Spleen (tissue), 11 donors: ENCODE measurements around the gene USP24. TPM values are rescaled to one million over a fixed set of nuclear protein-coding genes. Genes with fewer than 3 reads are reported as not detected.
A peak's percentile ranks its signal among the peaks of the same experiment; 100 is the strongest.

ENCODE experiments used
- DNase-seq: peaks from one replicate; pipeline ENCODE4 v3.0.0-alpha.2; 2020
- H3K27ac ChIP-seq, 8 donors: fragments of 200-600 bp; sonication (generic) in 7 of 8; 1 replicate in 4 of 8; 2 replicates in 4 of 8; pipeline versions ENCODE4 v1.5.0 to v1.8.0; 2016 to 2021; ENCODE audit warnings: inconsistent platforms in 4 of 8, mild to moderate bottlenecking in 4 of 8, moderate library complexity in 1 of 8
- H3K27me3 ChIP-seq, 7 donors: fragments of 200-600 bp; sonication (generic) in 6 of 7; replicated peaks in 1 of 7; 1 replicate in 4 of 7; 2 replicates in 3 of 7; pipeline versions ENCODE4 v1.5.0 to v1.8.0; 2016 to 2021; ENCODE audit warnings: inconsistent platforms in 3 of 7, mild to moderate bottlenecking in 1 of 7
- H3K36me3 ChIP-seq, 6 donors: fragments of 200-600 bp; sonication (generic) in 5 of 6; 1 replicate in 4 of 6; 2 replicates in 2 of 6; pipeline versions ENCODE4 v1.5.0 to v1.8.0; 2016 to 2021; ENCODE audit warnings: inconsistent platforms in 2 of 6
- H3K4me1 ChIP-seq, 6 donors: fragments of 200-600 bp; sonication (generic) in 5 of 6; 1 replicate in 3 of 6; 2 replicates in 3 of 6; pipeline versions ENCODE4 v1.5.0 to v1.8.0; 2016 to 2021; ENCODE audit warnings: inconsistent platforms in 3 of 6
- H3K4me3 ChIP-seq, 8 donors: fragments of 200-600 bp; sonication (generic) in 7 of 8; 1 replicate in 4 of 8; 2 replicates in 4 of 8; pipeline versions ENCODE4 v1.5.0 to v1.8.0; 2016 to 2021; ENCODE audit warnings: inconsistent platforms in 4 of 8, mild to moderate bottlenecking in 4 of 8, moderate library complexity in 2 of 8
- H3K9me3 ChIP-seq, 8 donors: fragments of 200-600 bp; sonication (generic) in 7 of 8; 1 replicate in 4 of 8; 2 replicates in 4 of 8; pipeline versions ENCODE4 v1.5.0 to v1.8.0; 2016 to 2021; ENCODE audit warnings: inconsistent platforms in 4 of 8
- POLR2A ChIP-seq, 3 donors: fragments of 450-650 bp; IDR thresholded peaks; one replicate each; pipeline ENCODE4 v1.5.1; 2017; ENCODE audit warnings: antibody characterized with exemption in 3 of 3, mild to moderate bottlenecking in 1 of 3
- POLR2AphosphoS5 ChIP-seq, 3 donors: sonication (generic); formaldehyde crosslinking; IDR thresholded peaks; one replicate each; pipeline ENCODE4 v1.5.1; 2017; ENCODE audit warnings: antibody characterized with exemption in 3 of 3
- WGBS, 5 donors: extraction: QIAGEN DNeasy Blood & Tissue Kit in 3 of 5; methylation state at CpG; one replicate each; pipeline versions ENCODE4 v1.1.5 to v1.1.7; 2013 to 2018; 5-methylcytosine and 5-hydroxymethylcytosine counted together
- intact Hi-C: fragments of 100-400 bp; cut with DNase I; formaldehyde crosslinking; loops from one replicate; pipeline ENCODE4 v1.15.0; 2023; ENCODE audit warnings: low total_unique reads
- polyA plus RNA-seq, 3 donors: library from polyadenylated mRNA; stranded (reverse); fragments of 200-250 nt; gene quantifications; one replicate each; pipeline ENCODE4 v1.2.1, GENCODE V29; 2013
- total RNA-seq, 7 donors: library from RNA; depleted of rRNA in 3 of 7; stranded (reverse); fragments of >200 nt in 3 of 7; fragmentation: NEBNext Ultra II Directional in 4 of 7; extraction: Animal tissue kit (Norgen Biotek cat#: 25700) in 4 of 7; gene quantifications; one replicate each; pipeline versions ENCODE4 v1.1.0 to v1.2.1, GENCODE V29; 2016 to 2021
- TF ChIP-seq, protein P1 (sequence below), 11 experiments: fragments of 200-600 bp in 7 of 11; fragments of 450-650 bp in 4 of 11; sonication (generic) in 4 of 11; IDR thresholded peaks in 8 of 11; conservative IDR thresholded peaks in 3 of 11; 1 replicate in 7 of 11; 2 replicates in 4 of 11; pipeline versions ENCODE4 v1.4.0 to v1.8.0; 2016 to 2021; ENCODE audit warnings: antibody characterized with exemption in 11 of 11, inconsistent platforms in 4 of 11, mild to moderate bottlenecking in 1 of 11
- donor health status: healthy with polysubstance abuse.
- donor health status: DM: no; HTN: no; CAD: no; lungs with moderate emphysema.
- donor health status: DM: no; HTN: no; CAD: no.
- donor health status: Bipolar disorder and iron deficiency.
- donor health status: healthy.
- donor health status: DM: no; HTN: no; CAD: no.
- donor health status: DM: yes; HTN: yes; CAD: no.

The USP24 gene
- total and polyA plus RNA-seq, 10 donors: 11.6 to 94.5 (median 70.1) TPM

DNA sequence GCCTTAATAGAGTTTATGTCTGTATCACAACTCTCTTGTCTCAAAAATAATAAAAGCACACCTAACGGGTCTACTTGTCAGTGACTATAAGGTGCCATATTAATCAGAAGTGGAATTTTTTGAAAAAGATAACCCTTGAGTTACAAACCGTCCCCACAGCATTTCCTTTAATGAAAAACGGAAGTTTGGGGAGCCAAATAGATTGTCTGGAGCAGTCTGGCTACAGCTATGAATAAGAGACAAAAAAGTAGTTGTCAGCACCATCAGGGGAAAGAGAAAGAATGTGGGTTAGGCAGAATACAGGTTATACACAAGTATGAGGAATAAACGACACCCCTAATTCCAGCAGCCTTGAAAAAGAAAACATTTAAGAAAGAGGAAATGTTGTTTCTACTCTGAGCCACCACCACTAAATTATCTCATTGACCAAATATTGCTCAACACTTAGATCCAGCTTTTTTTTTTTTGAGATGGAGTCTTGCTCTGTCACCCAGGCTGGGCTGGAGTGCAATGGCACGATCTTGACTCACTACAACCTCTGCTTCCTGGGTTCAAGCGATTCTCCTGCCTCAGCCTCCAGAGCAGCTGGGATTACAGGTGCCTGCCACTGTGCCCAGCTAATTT, 29.4 kb upstream of the USP24 start:
- Histone ChIP-seq H3K27ac (peak overlapping the region in 5 of 8 donors; percentile 15 to 70 (median 26)), H3K36me3 (no peaks in the 10 kb centered on the region), H3K9me3 (no peaks in the 10 kb centered on the region), H3K4me1 (peaks cover 4 to 13% (median 9%) of the 10 kb centered on the region in 6 donors), H3K4me3 (no peak overlapping the region), H3K27me3 (no peaks in the 10 kb centered on the region)
- no peak for DNase-seq
- TF ChIP-seq POLR2A (IDR thresholded peaks at IDR 0.05) (no peak), POLR2AphosphoS5 (IDR thresholded peaks at IDR 0.05) (no peak)
- TF ChIP-seq, protein P1, sequence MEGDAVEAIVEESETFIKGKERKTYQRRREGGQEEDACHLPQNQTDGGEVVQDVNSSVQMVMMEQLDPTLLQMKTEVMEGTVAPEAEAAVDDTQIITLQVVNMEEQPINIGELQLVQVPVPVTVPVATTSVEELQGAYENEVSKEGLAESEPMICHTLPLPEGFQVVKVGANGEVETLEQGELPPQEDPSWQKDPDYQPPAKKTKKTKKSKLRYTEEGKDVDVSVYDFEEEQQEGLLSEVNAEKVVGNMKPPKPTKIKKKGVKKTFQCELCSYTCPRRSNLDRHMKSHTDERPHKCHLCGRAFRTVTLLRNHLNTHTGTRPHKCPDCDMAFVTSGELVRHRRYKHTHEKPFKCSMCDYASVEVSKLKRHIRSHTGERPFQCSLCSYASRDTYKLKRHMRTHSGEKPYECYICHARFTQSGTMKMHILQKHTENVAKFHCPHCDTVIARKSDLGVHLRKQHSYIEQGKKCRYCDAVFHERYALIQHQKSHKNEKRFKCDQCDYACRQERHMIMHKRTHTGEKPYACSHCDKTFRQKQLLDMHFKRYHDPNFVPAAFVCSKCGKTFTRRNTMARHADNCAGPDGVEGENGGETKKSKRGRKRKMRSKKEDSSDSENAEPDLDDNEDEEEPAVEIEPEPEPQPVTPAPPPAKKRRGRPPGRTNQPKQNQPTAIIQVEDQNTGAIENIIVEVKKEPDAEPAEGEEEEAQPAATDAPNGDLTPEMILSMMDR (IDR thresholded peaks at IDR 0.05 in 8 of 11, conservative IDR thresholded peaks at IDR 0.05 in 3 of 11): no peak
- intact Hi-C loops: no loop called here
- WGBS, 5 donors: 23 to 35% (median 28%) methylated on average over 6 of the region's 6 CpGs

DNA sequence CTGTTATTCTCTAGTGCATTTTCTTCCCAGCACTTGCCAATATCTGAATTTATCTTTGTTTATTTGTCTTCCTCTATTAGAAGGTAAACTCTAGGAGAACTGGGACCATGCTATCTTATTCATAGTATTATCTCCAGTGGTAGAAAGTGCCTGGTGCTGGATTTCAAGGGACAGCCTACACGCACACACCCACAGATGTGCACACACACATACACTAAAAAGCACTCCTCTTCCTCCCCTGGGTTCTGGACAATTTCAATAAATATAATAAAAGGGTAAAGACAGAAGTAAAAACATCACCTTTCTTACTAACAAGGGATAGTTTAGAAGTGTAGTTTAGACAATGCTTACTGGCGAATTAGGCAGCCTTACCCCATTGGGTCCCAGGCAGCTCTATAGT, 28.5 kb upstream of the USP24 start:
- intact Hi-C loops: no loop called here
- H3K4me1 ChIP-seq: peaks cover 4 to 13% (median 9%) of the 10 kb centered on the region in 6 donors
- TF ChIP-seq POLR2A (IDR thresholded peaks at IDR 0.05) (no peak), POLR2AphosphoS5 (IDR thresholded peaks at IDR 0.05) (no peak)
- TF ChIP-seq, protein P1 (IDR thresholded peaks at IDR 0.05 in 8 of 11, conservative IDR thresholded peaks at IDR 0.05 in 3 of 11): no peak
- H3K9me3 ChIP-seq: no peaks in the 10 kb centered on the region
- no peak overlapping the region for H3K4me3 ChIP-seq
- H3K27ac ChIP-seq: no peak overlapping the region
- DNase-seq: no peak
- H3K36me3 ChIP-seq: no peaks in the 10 kb centered on the region
- no peaks in the 10 kb centered on the region for H3K27me3 ChIP-seq
- WGBS, 5 donors: 84 to 96% (median 92%) methylated on average over 2 of the region's 2 CpGs

DNA sequence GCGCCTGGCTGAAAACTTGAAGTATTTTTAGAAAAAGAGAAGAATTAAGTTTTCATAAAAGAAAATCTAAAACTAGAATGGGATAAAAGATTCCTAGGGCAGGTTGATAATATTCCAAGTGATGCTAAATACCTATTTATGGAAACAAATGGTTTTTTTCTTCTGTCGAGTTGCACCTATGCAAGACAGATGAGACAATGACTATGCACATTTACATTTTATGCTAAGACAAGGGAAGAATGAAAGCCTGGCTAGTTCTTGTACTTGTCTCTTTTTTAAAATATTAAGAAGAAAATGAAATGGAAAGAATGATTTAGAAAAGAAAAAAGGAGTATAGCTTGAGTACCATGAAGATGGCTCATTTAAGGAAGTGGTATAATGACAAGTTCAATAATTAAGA, 24.4 kb upstream of the USP24 start:
- TF ChIP-seq, protein P1 (IDR thresholded peaks at IDR 0.05 in 8 of 11, conservative IDR thresholded peaks at IDR 0.05 in 3 of 11): no peak
- TF ChIP-seq POLR2AphosphoS5 (IDR thresholded peaks at IDR 0.05) (no peak), POLR2A (IDR thresholded peaks at IDR 0.05) (no peak)
- no peaks in the 10 kb centered on the region for H3K36me3 ChIP-seq
- DNase-seq: no peak
- H3K27ac ChIP-seq: no peak overlapping the region
- H3K27me3 ChIP-seq: no peaks in the 10 kb centered on the region
- no peaks in the 10 kb centered on the region for H3K9me3 ChIP-seq
- no peak overlapping the region for H3K4me3 ChIP-seq
- H3K4me1 ChIP-seq: peaks cover 5 to 18% (median 15%) of the 10 kb centered on the region in 6 donors
- intact Hi-C loops: no loop called here
- 84 to 90% (median 87%) methylated on average over 2 of the region's 2 CpGs for WGBS, 5 donors

DNA sequence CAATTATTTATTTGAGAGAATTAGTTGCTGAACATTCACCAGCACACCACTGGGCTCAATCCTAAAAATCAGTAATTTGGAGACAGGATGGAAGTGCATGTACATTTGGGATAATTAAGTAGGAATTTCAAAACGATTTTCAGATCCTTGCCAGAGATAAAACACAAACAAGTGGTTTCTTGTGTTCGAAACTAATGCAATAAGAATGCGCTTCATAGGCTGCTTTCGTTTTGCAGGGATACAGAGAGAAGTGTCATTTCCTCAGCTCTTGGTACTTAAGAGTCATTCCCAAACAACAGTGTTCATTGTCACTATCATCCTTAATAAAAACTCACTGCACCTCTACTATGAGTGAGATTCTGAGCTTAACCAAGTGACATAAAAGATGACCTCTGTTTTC, 20.6 kb upstream of the USP24 start:
- 31 to 52% (median 47%) methylated on average over 4 of the region's 4 CpGs for WGBS, 5 donors
- TF ChIP-seq, protein P1 (IDR thresholded peaks at IDR 0.05 in 8 of 11, conservative IDR thresholded peaks at IDR 0.05 in 3 of 11): no peak
- TF ChIP-seq POLR2AphosphoS5 (IDR thresholded peaks at IDR 0.05) (no peak), POLR2A (IDR thresholded peaks at IDR 0.05) (no peak)
- no peak for DNase-seq
- intact Hi-C loops: no loop called here
- peak overlapping the region in 1 of 8 donors; percentile 48 for H3K4me3 ChIP-seq
- peaks cover 3 to 12% (median 10%) of the 10 kb centered on the region in 6 donors for H3K4me1 ChIP-seq
- peak overlapping the region in 4 of 8 donors; percentile 12 to 56 (median 36) for H3K27ac ChIP-seq
- H3K9me3 ChIP-seq: no peaks in the 10 kb centered on the region
- H3K36me3 ChIP-seq: no peaks in the 10 kb centered on the region
- H3K27me3 ChIP-seq: no peaks in the 10 kb centered on the region
